Measurements from ENCODE around the gene PLPPR3.

GRCh38 chr19:806815-807421 lies 14.8 kb downstream of the PLPPR3 start:
- TF ChIP-seq CTCF (IDR thresholded peaks at IDR 0.05) (peak in 1 of 6 experiments; percentile 4), POLR2A (IDR thresholded peaks at IDR 0.05) (no peak)
